Measurements from ENCODE around the gene ZNF613. TPM values are rescaled to one million over a fixed set of nuclear protein-coding genes. Genes with fewer than 3 reads are reported as not detected.
A peak's percentile ranks its signal among the peaks of the same experiment; 100 is the strongest.

The ZNF613 gene
- total RNA-seq (2014; rRNA removed) (3.1 and 4.3 TPM in 2 replicates), Bru-seq, nascent RNA (percentile 63 among the genes with signal in this experiment), BruChase-seq, experiment 1, labeled RNA remaining after a 6-hour chase (percentile 67 among the genes with signal in this experiment), BruChase-seq, experiment 2, labeled RNA remaining after a 2-hour chase (percentile 71 among the genes with signal in this experiment)
- long read RNA-seq, transcript ZNF613-201 (6 exons, 3,419 nt) = major isoform, 8 of 12 reads
- long read RNA-seq, partial matches to known transcripts = 0 of 12 reads
- long read RNA-seq, other reads (novel, unspliced or antisense) = 4 of 12 reads

- peaks cover 13% of the 10 kb centered on the region for H3K79me2 ChIP-seq (ENCODE audit: low read length)
- no peaks in the 10 kb centered on the region for H4K20me1 ChIP-seq (ENCODE audit: low read length)
- no peaks in the 10 kb centered on the region for H3K9me2 ChIP-seq (replicated peaks; ENCODE audit: low read length)
- peak within 1 kb of the TSS; percentile 99 for H2AFZ ChIP-seq (ENCODE audit: low read length)
- no TSS peak for BruUV-seq (replicated peaks)
- peaks cover 34% of the 10 kb centered on the region for H3K36me3 ChIP-seq (ENCODE audit: low read depth, low read length)
- no peaks in the 10 kb centered on the region for H3K27me3 ChIP-seq (ENCODE audit: low read length)
- H3K4me1 ChIP-seq (ENCODE audit: insufficient read depth, low read length) = peaks cover 6% of the 10 kb centered on the region; the same call in 1 of the 2 replicates
- ChIA-PET POLR2A (ENCODE audit: unreplicated experiment) (interaction anchor here (0.6 kb wide), 1 partner anchor 263 kb away, joined by 6 read pairs; the partner anchor contains the start of gene PPP2R1A), CTCF (no interaction called here)
- peaks cover 56% of the 10 kb centered on the region for H3K9me3 ChIP-seq (ENCODE audit: low read length)
- peak; percentile 90 for ATAC-seq
- H3K4me3 ChIP-seq (ENCODE audit: low read length) = peak within 1 kb of the TSS; percentile 84
- no peak for TF ChIP-seq EZH2 (IDR thresholded peaks at IDR 0.05; ENCODE audit: low read length, unreplicated experiment)
- TF ChIP-seq, protein P1, sequence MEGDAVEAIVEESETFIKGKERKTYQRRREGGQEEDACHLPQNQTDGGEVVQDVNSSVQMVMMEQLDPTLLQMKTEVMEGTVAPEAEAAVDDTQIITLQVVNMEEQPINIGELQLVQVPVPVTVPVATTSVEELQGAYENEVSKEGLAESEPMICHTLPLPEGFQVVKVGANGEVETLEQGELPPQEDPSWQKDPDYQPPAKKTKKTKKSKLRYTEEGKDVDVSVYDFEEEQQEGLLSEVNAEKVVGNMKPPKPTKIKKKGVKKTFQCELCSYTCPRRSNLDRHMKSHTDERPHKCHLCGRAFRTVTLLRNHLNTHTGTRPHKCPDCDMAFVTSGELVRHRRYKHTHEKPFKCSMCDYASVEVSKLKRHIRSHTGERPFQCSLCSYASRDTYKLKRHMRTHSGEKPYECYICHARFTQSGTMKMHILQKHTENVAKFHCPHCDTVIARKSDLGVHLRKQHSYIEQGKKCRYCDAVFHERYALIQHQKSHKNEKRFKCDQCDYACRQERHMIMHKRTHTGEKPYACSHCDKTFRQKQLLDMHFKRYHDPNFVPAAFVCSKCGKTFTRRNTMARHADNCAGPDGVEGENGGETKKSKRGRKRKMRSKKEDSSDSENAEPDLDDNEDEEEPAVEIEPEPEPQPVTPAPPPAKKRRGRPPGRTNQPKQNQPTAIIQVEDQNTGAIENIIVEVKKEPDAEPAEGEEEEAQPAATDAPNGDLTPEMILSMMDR (conservative IDR thresholded peaks at IDR 0.05; ENCODE audit: low read depth, low read length) = peak; percentile 53
- peak within 1 kb of the TSS; percentile 78 for H3K9ac ChIP-seq (ENCODE audit: low read length)
- DNase-seq = peak; percentile 94
- no peaks in the 10 kb centered on the region for H3F3A ChIP-seq (ENCODE audit: low read length, unreplicated experiment)
- H3K27ac ChIP-seq (ENCODE audit: low read length) = peak within 1 kb of the TSS; percentile 12; the same call in 1 of the 2 replicates
- peak within 1 kb of the TSS; percentile 86 for H3K4me2 ChIP-seq (ENCODE audit: low read length)
- intact Hi-C loops (cut with micrococcal nuclease) = loop anchor here (1.0 to 10.0 kb wide), 3 partner anchors 22 to 118 kb away; partner anchors contain the start of genes ZNF350, ZNF432 and ZNF649
These were observed at the start of gene ZNF613 for GRCh38 chr19:51926784-51927741. Gene ZNF613, plus strand, starts transcription at chr19:51927472. Its CDS starts 8,749 bp downstream, at chr19:51936221.

- ATAC-seq (no peak), DNase-seq (no peak)
- H3K4me1 ChIP-seq (ENCODE audit: insufficient read depth, low read length) = no peaks in the 10 kb centered on the region
- peaks cover 70% of the 10 kb centered on the region for H3K9me3 ChIP-seq (ENCODE audit: low read length)
- H3K79me2 ChIP-seq (ENCODE audit: low read length) = no peaks in the 10 kb centered on the region
- no peaks in the 10 kb centered on the region for H3K27me3 ChIP-seq (ENCODE audit: low read length)
- CTCF ChIA-PET = no interaction called here
- no TSS peak for BruUV-seq (replicated peaks)
- H3K4me2 ChIP-seq (ENCODE audit: low read length) = no peak overlapping the region
- H2AFZ ChIP-seq (ENCODE audit: low read length) = no peak overlapping the region
- no peaks in the 10 kb centered on the region for H3F3A ChIP-seq (ENCODE audit: low read length, unreplicated experiment)
- intact Hi-C loops (cut with micrococcal nuclease) = no loop called here
- no peaks in the 10 kb centered on the region for H4K20me1 ChIP-seq (ENCODE audit: low read length)
- H3K4me3 ChIP-seq (ENCODE audit: low read length) = no peak overlapping the region
- H3K9me2 ChIP-seq (replicated peaks; ENCODE audit: low read length) = no peaks in the 10 kb centered on the region
- H3K9ac ChIP-seq (ENCODE audit: low read length) = no peak overlapping the region
- TF ChIP-seq, protein P1 (conservative IDR thresholded peaks at IDR 0.05; ENCODE audit: low read depth, low read length) = no peak
- TF ChIP-seq EZH2phosphoT487 (IDR thresholded peaks at IDR 0.05; ENCODE audit: borderline replicate concordance, low read length) = no peak
- no peak for TF ChIP-seq EZH2 (IDR thresholded peaks at IDR 0.05; ENCODE audit: low read length, unreplicated experiment)
- POLR2A ChIA-PET (ENCODE audit: unreplicated experiment) = no interaction called here
- H3K27ac ChIP-seq (ENCODE audit: low read length) = no peak overlapping the region
- H3K36me3 ChIP-seq (ENCODE audit: low read depth, low read length) = peaks cover 88% of the 10 kb centered on the region
These were observed 44.8 kb upstream of the ZNF613 start for GRCh38 chr19:51882518-51882917.
